GM19328 (cell line): ENCODE results near the gene PLCG2.

Experiments
- ATAC-seq: cut with Tn5 transposase; IDR thresholded peaks from one replicate; pipeline ENCODE4 v1.9.1; 2021; ENCODE audit warnings: mild to moderate bottlenecking, moderate library complexity; ENCODE audit not compliant: unreplicated experiment

Gene PLCG2

GRCh38 chr16:81814751-81815428 lies 35.8 kb downstream of the PLCG2 start:
- ATAC-seq, result no peak

GRCh38 chr16:81815429-81815766 lies 36.3 kb downstream of the PLCG2 start:
- ATAC-seq, result no peak

- no peak for ATAC-seq
Observed at GRCh38 chr16:81816351-81816750, 37.3 kb downstream of the PLCG2 start.

GRCh38 chr16:81816793-81817210 lies 37.7 kb downstream of the PLCG2 start:
- ATAC-seq, result no peak

GRCh38 chr16:81817296-81817695 lies 38.2 kb downstream of the PLCG2 start:
- ATAC-seq, result no peak

- ATAC-seq, result no peak
Observed at GRCh38 chr16:81817789-81818567, 38.9 kb downstream of the PLCG2 start.

- no peak for ATAC-seq
Observed at GRCh38 chr16:81818568-81818896, 39.4 kb downstream of the PLCG2 start.

- no peak for ATAC-seq
Observed at GRCh38 chr16:81818905-81819304, 39.8 kb downstream of the PLCG2 start.

GRCh38 chr16:81821436-81822128 lies 42.5 kb downstream of the PLCG2 start:
- peak; percentile 37 for ATAC-seq

GRCh38 chr16:81823111-81823510 lies 44.0 kb downstream of the PLCG2 start:
- ATAC-seq, result peak; percentile 35

GRCh38 chr16:81823734-81824133 lies 44.6 kb downstream of the PLCG2 start:
- ATAC-seq, result no peak

GRCh38 chr16:81826523-81826922 lies 47.4 kb downstream of the PLCG2 start:
- ATAC-seq, result no peak

GRCh38 chr16:81830845-81831540 lies 51.9 kb downstream of the PLCG2 start:
- ATAC-seq, result no peak

- ATAC-seq, result peak; percentile 69
Observed at GRCh38 chr16:81831722-81832126, 52.6 kb downstream of the PLCG2 start.

- ATAC-seq, result no peak
Observed at GRCh38 chr16:81832801-81833547, 53.9 kb downstream of the PLCG2 start.

- no peak for ATAC-seq
Observed at GRCh38 chr16:81833751-81834150, 54.7 kb downstream of the PLCG2 start.

GRCh38 chr16:81834868-81835267 lies 55.8 kb downstream of the PLCG2 start:
- ATAC-seq, result no peak

- ATAC-seq, result no peak
Observed at GRCh38 chr16:81836279-81837054, 57.4 kb downstream of the PLCG2 start.

GRCh38 chr16:81837312-81837751 lies 58.2 kb downstream of the PLCG2 start:
- no peak for ATAC-seq

GRCh38 chr16:81838794-81839193 lies 59.7 kb downstream of the PLCG2 start:
- ATAC-seq, result no peak
